Endothelial cell of umbilical vein (primary cell): ENCODE results near the gene IGF1. TPM values are rescaled to one million over a fixed set of nuclear protein-coding genes. Genes with fewer than 3 reads are reported as not detected.

Experiments
- BruUV-seq: library from RNA; stranded (reverse); fragments of 400-500 nt; replicated peaks from 2 replicates; lab custom pipeline; 2021; lab: Mats Ljungman, UMichigan
- CTCF ChIA-PET: fragments of 300-600, 350-600 bp; sonication (Branson Sonifier 250); formaldehyde crosslinking; loops from one replicate; lab custom pipeline; 2021; ENCODE audit warnings: antibody characterized with exemption, inconsistent platforms; lab: Charles Lee
- POLR2A ChIA-PET: fragments of 300-600, 350-600 bp; sonication (Branson Sonifier 250); formaldehyde crosslinking; loops from one replicate; lab custom pipeline; 2021; ENCODE audit warnings: antibody characterized with exemption, inconsistent platforms; lab: Charles Lee
- DNase-seq: peaks from one replicate; pipeline ENCODE4 v3.0.0-alpha.2; 2011; ENCODE audit warnings: low read depth, low spot score
- FAIRE-seq: peaks from 2 replicates; lab custom pipeline; 2011; peaks lifted over from hg19 to GRCh38; lab: Jason Lieb, UNC
- H2AFZ ChIP-seq: 2 replicates; pipeline ENCODE4 v1.6.0; 2012; ENCODE audit warnings: low read depth, low read length, control low read depth, inconsistent platforms
- H3K27ac ChIP-seq: 2 replicates; pipeline ENCODE4 v1.5.1; 2011; ENCODE audit warnings: low read depth, mild to moderate bottlenecking, control low read depth, low read length, moderate library complexity; ENCODE audit not compliant: insufficient read depth
- H3K27me3 ChIP-seq, 2 experiments: 2 replicates each; pipeline versions ENCODE4 v1.6.0 to v1.6.1; 2011; ENCODE audit warnings: low read length in 2 of 2, mixed read lengths in 1 of 2; ENCODE audit not compliant: control insufficient read depth in 2 of 2, insufficient read depth in 2 of 2
- H3K36me3 ChIP-seq, 2 experiments: 2 replicates in 1 of 2; 3 replicates in 1 of 2; pipeline ENCODE4 v1.5.1; 2011; ENCODE audit warnings: low read length in 2 of 2, mild to moderate bottlenecking in 1 of 2, moderate library complexity in 1 of 2; ENCODE audit not compliant: control insufficient read depth in 2 of 2, insufficient read depth in 2 of 2; ENCODE audit errors: extremely low read depth in 1 of 2
- H3K4me1 ChIP-seq: 3 replicates; pipeline ENCODE4 v1.5.1; 2011; ENCODE audit warnings: mild to moderate bottlenecking, low read length; ENCODE audit not compliant: control insufficient read depth, insufficient read depth; ENCODE audit errors: extremely low read depth
- H3K4me2 ChIP-seq: 2 replicates; pipeline ENCODE4 v1.6.1; 2011; ENCODE audit warnings: low read length, control low read depth, mixed read lengths; ENCODE audit not compliant: insufficient read depth
- H3K4me3 ChIP-seq, 3 experiments: fragments of 200-600 bp in 1 of 3; sonication (generic), shearing (Covaris generic) in 1 of 3; replicated peaks in 1 of 3; 2 replicates each; pipeline ENCODE4 v1.5.1; 2011 to 2016; ENCODE audit warnings: control low read depth in 3 of 3, low read length in 3 of 3, mild to moderate bottlenecking in 2 of 3, inconsistent platforms in 1 of 3, low read depth in 1 of 3, moderate library complexity in 1 of 3; ENCODE audit not compliant: insufficient read depth in 1 of 3
- H3K79me2 ChIP-seq: 2 replicates; pipeline ENCODE4 v1.6.0; 2012; ENCODE audit warnings: low read length, inconsistent platforms; ENCODE audit not compliant: control insufficient read depth, insufficient read depth
- H3K9ac ChIP-seq: replicated peaks from 2 replicates; pipeline ENCODE3; 2011; ENCODE audit warnings: low read length, control low read depth; ENCODE audit not compliant: insufficient read depth; ENCODE audit errors: extremely low read depth
- H3K9me1 ChIP-seq: replicated peaks from 3 replicates; pipeline ENCODE4 v1.6.0; 2011; ENCODE audit warnings: mild to moderate bottlenecking, low read length; ENCODE audit not compliant: control insufficient read depth, insufficient read depth; ENCODE audit errors: extremely low read depth
- H3K9me3 ChIP-seq: replicated peaks from 2 replicates; pipeline ENCODE4 v1.5.1; 2012; ENCODE audit warnings: low read length, inconsistent platforms; ENCODE audit not compliant: control insufficient read depth, insufficient read depth
- H4K20me1 ChIP-seq: replicated peaks from 2 replicates; pipeline ENCODE3; 2011; ENCODE audit warnings: mild to moderate bottlenecking, low read length; ENCODE audit not compliant: control insufficient read depth, insufficient read depth; ENCODE audit errors: extremely low read depth
- EZH2 ChIP-seq: IDR thresholded peaks from 2 replicates; pipeline ENCODE4 v1.6.1; 2012; ENCODE audit warnings: borderline replicate concordance, low read depth, mild to moderate bottlenecking, moderate library complexity, low read length, inconsistent platforms; ENCODE audit not compliant: severe bottlenecking
- FOS ChIP-seq: IDR thresholded peaks from 2 replicates; pipeline ENCODE4 v1.6.1; 2011; ENCODE audit warnings: mild to moderate bottlenecking, low read length, moderate library complexity, borderline replicate concordance; ENCODE audit not compliant: insufficient read depth
- GATA2 ChIP-seq: IDR thresholded peaks from 2 replicates; pipeline ENCODE4 v1.7.0; 2011; ENCODE audit warnings: low read depth, mild to moderate bottlenecking, moderate library complexity, mixed read lengths, low read length; ENCODE audit not compliant: insufficient read length, insufficient read depth
- JUN ChIP-seq: IDR thresholded peaks from 2 replicates; pipeline ENCODE4 v1.6.1; 2011; ENCODE audit warnings: borderline replicate concordance, low read depth; ENCODE audit not compliant: insufficient read length, insufficient read depth
- MYC ChIP-seq: IDR thresholded peaks from one replicate; pipeline ENCODE4 v1.6.1; 2011; ENCODE audit warnings: mild to moderate bottlenecking, low read depth, low read length
- POLR2A ChIP-seq: IDR thresholded peaks from 2 replicates; pipeline ENCODE4 v1.6.1; 2012; ENCODE audit warnings: low read depth, mild to moderate bottlenecking, control low read depth, low read length
- POLR2AphosphoS5 ChIP-seq: IDR thresholded peaks from 2 replicates; pipeline ENCODE4 v1.6.1; 2012; ENCODE audit warnings: low read depth, mild to moderate bottlenecking, control low read depth, low read length, moderate library complexity; ENCODE audit not compliant: insufficient read depth
- dilution Hi-C: fragments of 300-500 bp; cut with MboI; formaldehyde crosslinking; loops from one replicate; pipeline ENCODE4 v1.15.0; 2019; ENCODE audit warnings: low sequenced_read_pairs; ENCODE audit not compliant: extremely low pct_ligation_motif_present
- intact Hi-C: fragments of 100-400 bp; cut with micrococcal nuclease; formaldehyde crosslinking; loops from one replicate; pipeline ENCODE4 v1.10.0; 2022
- polyA plus RNA-seq, 4 experiments: library from polyadenylated mRNA; depleted of rRNA in 3 of 4; stranded (reverse) in 3 of 4; unstranded in 1 of 4; fragments of >200 nt; gene quantifications; 2 replicates each; pipeline versions ENCODE4 v1.2.1 to v1.2.3, GENCODE V29; 2011 to 2012; ENCODE audit warnings: missing spikeins in 1 of 4
- total RNA-seq: library from RNA; stranded (reverse); gene quantifications from 2 replicates; pipeline ENCODE4 v1.2.3, GENCODE V29; 2021
- TF ChIP-seq, protein P1 (sequence below): IDR thresholded peaks from 2 replicates; pipeline ENCODE4 v1.6.1; 2011; ENCODE audit not compliant: insufficient read depth, insufficient read length
- TF ChIP-seq, protein P2 (sequence below), 2 donors: IDR thresholded peaks; 1 replicate in 1 of 2; 2 replicates in 1 of 2; pipeline ENCODE4 v1.5.1; 2011; ENCODE audit warnings: low read length in 2 of 2, mild to moderate bottlenecking in 2 of 2, moderate library complexity in 2 of 2, control low read depth in 1 of 2, inconsistent platforms in 1 of 2, low read depth in 1 of 2; ENCODE audit not compliant: insufficient read depth in 1 of 2; ENCODE audit errors: extremely low read depth in 1 of 2

Gene IGF1
- total and polyA plus RNA-seq, 2 donors (not counting 3 experiments of a cell fraction or from before 2014, with no cell fraction given) = 0.10 TPM; not detected in 1

DNA sequence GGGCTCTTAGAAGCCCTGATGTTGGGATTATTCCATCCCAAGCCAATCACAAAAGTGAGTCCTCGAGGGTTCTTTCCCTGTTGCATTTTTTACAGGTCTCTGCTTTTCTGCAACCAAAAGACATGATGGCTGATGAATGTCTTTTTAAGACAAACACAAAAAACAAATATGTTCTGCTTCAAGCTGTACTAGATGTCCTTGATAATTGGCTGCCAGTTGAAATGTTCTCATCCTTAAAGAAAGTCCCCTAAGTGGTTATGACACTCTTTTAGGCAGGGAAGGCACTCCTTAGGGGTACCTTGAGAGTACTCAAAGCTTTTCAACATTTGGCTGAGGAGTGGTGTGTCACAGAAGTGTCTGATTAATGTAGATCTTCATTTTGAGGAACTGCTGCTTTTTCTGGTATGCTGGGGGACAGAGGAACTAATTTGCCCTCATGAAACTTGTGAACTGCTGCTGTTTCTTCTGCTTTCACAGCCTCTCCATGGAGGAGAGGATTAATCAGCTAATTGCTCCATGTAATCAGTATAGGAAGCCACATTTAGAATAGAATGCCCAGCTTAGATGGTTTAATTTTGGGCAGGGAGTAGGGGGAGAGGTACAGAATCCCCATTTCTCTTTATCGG lies 22.8 kb upstream of the IGF1 start:
- Histone ChIP-seq H4K20me1 (no peaks in the 10 kb centered on the region), H2AFZ (no peak overlapping the region), H3K27ac (no peak overlapping the region), H3K36me3 (no peaks in the 10 kb centered on the region), H3K4me2 (no peak overlapping the region), H3K79me2 (no peaks in the 10 kb centered on the region), H3K4me3 (no peak overlapping the region), H3K9me1 (no peaks in the 10 kb centered on the region), H3K9me3 (no peaks in the 10 kb centered on the region), H3K9ac (no peak overlapping the region), H3K27me3 (no peaks in the 10 kb centered on the region), H3K4me1 (no peaks in the 10 kb centered on the region)
- FAIRE-seq (no peak), DNase-seq (no peak)
- POLR2A ChIA-PET = no interaction called here
- no TSS peak for BruUV-seq
- TF ChIP-seq POLR2A = no peak
- TF ChIP-seq MYC = no peak
- no peak for TF ChIP-seq FOS
- no peak for TF ChIP-seq GATA2
- CTCF ChIA-PET = interaction anchor here (1.2 kb wide), 1 partner anchor 18 kb away, joined by 3 read pairs; no protein-coding TSS in a partner anchor
- intact Hi-C loops = no loop called here
- dilution Hi-C loops = no loop called here

DNA sequence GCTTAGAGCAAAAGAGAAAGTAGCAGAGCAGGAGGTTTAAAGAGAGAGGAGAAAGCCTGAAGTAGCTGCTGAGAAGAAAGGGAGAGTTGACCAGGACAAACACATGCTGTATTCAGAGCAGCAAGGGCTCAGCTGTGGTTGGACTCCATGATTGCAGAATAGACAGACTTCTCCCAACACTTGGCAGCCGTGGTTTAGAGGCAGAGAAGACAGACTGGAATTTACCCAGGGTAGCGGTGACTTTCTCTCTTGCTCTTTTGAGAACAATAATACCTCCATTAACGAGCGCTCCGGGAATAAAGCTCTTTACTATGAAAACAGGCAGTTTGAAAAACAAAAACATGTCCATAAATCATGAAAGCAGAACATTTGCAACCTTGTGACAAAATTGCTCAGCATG lies 21.4 kb upstream of the IGF1 start:
- dilution Hi-C loops = no loop called here
- no peak overlapping the region for H2AFZ ChIP-seq
- POLR2A ChIA-PET = no interaction called here
- TF ChIP-seq POLR2A (no peak), FOS (no peak), JUN (no peak), MYC (no peak), EZH2 (no peak), POLR2AphosphoS5 (no peak)
- TF ChIP-seq, protein P1, sequence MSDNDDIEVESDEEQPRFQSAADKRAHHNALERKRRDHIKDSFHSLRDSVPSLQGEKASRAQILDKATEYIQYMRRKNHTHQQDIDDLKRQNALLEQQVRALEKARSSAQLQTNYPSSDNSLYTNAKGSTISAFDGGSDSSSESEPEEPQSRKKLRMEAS = no peak
- TF ChIP-seq, protein P2, sequence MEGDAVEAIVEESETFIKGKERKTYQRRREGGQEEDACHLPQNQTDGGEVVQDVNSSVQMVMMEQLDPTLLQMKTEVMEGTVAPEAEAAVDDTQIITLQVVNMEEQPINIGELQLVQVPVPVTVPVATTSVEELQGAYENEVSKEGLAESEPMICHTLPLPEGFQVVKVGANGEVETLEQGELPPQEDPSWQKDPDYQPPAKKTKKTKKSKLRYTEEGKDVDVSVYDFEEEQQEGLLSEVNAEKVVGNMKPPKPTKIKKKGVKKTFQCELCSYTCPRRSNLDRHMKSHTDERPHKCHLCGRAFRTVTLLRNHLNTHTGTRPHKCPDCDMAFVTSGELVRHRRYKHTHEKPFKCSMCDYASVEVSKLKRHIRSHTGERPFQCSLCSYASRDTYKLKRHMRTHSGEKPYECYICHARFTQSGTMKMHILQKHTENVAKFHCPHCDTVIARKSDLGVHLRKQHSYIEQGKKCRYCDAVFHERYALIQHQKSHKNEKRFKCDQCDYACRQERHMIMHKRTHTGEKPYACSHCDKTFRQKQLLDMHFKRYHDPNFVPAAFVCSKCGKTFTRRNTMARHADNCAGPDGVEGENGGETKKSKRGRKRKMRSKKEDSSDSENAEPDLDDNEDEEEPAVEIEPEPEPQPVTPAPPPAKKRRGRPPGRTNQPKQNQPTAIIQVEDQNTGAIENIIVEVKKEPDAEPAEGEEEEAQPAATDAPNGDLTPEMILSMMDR (IDR thresholded peaks at IDR 0.05; ENCODE audit: extremely low read depth in 1 of 2, insufficient read depth in 1 of 2, low read depth in 1 of 2, low read length in 2 of 2) = no peak
- no TSS peak for BruUV-seq
- H3K4me2 ChIP-seq = no peak overlapping the region
- H3K9me1 ChIP-seq = no peaks in the 10 kb centered on the region
- H3K36me3 ChIP-seq = no peaks in the 10 kb centered on the region
- intact Hi-C loops = no loop called here
- no peaks in the 10 kb centered on the region for H3K79me2 ChIP-seq
- H3K27ac ChIP-seq = no peak overlapping the region
- no peaks in the 10 kb centered on the region for H4K20me1 ChIP-seq
- no peaks in the 10 kb centered on the region for H3K9me3 ChIP-seq
- FAIRE-seq = no peak
- H3K27me3 ChIP-seq = no peaks in the 10 kb centered on the region
- no peak overlapping the region for H3K9ac ChIP-seq
- DNase-seq = no peak
- no peaks in the 10 kb centered on the region for H3K4me1 ChIP-seq
- no peak overlapping the region for H3K4me3 ChIP-seq
- CTCF ChIA-PET = interaction anchor here (1.0 kb wide), 1 partner anchor 17 kb away, joined by 3 read pairs; no protein-coding TSS in a partner anchor
